HG03108 (cell line): ENCODE data around the gene F12.
"Not testable (repeated sequence)": the region's sequence is repeated elsewhere in the genome, so short reads cannot be mapped to it uniquely, and the experiment has no call there.

Experiments used
- ATAC-seq: cut with Tn5 transposase; IDR thresholded peaks from one replicate; pipeline ENCODE4 v1.9.1; 2021; ENCODE audit warnings: moderate library complexity; ENCODE audit not compliant: unreplicated experiment

The F12 gene

GRCh38 chr5:177432839-177433657 is 23.7 kb upstream of the F12 start:
- no peak for ATAC-seq

- no peak for ATAC-seq
Measured at GRCh38 chr5:177432143-177432838, 22.9 kb upstream of the F12 start.

GRCh38 chr5:177431317-177432142 is 22.2 kb upstream of the F12 start:
- peak; percentile 44 for ATAC-seq

DNA sequence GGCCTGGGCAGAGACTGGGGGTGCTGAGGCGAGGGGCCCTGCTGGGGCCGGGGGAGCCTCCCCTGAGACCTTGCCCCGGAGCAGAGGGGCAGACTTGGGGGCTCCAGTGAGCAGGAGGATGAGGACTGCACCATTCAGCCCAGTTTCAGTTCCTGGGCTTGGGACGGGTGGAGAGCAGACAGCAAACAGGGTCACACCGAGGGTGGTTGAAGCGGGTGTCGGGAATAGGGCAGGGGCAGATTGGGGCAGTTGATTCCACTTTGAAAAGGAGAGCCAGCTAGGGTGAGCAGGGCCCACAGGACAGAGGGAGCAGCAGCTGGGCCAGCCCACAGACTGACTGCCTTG is 21.6 kb upstream of the F12 start:
- no peak for ATAC-seq

DNA sequence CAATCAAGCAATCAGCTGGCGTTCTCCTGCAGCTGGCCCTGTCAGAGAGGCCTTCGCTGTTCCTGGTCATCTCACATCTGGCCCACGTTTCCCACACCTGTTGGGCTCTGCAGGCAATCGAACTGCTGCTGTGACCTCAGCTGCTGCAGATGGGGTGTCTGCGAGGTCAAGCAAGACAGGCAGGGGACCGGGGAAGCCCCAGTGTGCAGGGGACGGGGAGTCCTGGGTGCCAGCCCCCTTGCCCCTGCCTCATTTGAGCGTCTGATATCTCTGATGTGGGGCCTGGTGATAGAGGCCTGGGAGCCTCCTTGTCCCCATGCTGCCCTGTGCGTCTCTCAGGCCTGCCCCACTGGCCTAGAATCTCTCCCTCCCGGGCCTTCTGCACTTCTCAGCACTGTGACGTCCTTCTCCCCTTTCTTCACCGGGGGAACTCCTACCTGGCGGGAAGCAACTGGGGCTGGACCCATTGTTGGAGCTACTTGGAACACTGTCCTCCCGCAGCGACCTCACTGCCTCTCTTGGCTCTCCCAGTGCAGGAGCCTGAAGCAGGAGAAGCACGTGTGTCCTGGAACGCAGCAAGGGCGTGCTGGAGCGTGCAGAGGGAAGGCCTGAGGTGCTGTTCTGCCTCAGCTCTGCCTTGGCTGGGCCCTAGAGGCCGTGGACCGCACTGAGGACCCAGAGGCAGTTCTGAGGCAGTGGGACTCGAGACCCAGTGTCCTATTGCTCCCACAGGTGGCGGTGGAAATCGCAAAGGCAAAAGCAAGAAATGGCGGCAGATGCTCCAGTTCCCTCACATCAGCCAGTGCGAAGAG is 21.0 kb upstream of the F12 start:
- ATAC-seq = no peak

GRCh38 chr5:177429248-177430040 is 20.1 kb upstream of the F12 start:
- no peak for ATAC-seq

DNA sequence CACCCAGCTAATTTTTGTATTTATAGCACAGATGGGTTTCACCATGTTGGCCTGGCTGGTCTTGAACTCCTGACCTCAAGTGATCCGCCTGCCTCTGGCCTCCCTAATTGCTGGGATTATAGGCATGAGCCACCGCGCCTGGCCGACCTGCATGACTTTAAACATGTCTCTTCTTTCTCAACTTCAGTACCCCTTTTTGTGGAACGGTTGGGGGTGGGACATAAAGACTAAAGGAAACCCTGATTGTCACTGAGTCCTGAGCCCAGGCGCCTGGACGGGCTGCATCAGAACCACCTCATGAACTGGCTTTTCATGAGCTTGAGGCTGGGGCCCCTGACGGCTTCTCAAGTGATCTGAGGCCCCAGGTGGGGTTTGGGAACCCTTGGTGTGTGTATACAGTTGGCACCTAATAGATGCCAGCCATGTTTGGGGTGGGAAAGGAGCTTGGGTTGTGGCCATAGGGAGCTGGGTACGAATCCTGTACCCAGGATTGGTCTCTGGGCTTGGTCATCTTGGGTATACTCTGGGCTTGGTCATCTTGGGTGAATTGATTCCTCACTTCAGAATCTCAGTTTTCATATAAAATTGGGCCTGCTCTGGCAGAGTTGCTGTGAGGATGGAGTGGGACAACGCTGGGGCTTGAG is 19.3 kb upstream of the F12 start:
- ATAC-seq = no peak

GRCh38 chr5:177427919-177428573 is 18.7 kb upstream of the F12 start:
- ATAC-seq = no peak

- no peak for ATAC-seq
Measured at GRCh38 chr5:177427211-177427822, 18.0 kb upstream of the F12 start.

DNA sequence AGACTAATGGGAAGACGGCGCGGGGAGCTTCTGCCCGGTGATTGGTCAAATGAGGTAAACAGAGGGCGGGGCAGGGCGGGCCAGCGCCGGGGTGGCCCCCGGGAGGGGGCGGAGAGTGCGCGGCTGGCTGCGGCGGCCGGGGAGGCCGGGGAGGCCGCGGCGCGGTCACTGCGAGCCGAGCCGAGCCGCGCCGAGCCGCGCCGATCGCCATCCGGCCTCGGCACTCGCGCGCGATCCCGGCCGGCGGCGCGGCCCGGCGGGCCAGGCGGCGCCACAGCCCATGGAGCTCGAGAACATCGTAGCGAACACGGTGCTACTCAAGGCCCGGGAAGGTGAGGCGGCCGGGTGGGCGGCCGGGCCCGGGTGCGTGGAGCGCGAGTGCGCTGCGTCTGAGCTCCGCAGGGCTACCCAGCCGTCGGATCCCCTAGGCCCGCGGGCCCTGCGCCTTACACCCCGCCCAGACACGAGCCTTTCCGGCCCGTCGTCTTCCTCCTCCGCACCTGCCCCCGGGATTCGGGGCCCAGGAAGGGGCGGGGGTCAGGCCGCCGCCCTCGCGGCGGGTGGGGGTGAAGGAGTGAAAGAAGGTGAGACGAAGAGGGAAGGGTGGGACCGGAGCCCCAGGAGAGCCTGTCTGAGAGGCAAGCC is 17.3 kb upstream of the F12 start, which contains the start of gene GRK6:
TSS of gene GRK6 (plus strand) at position 111 of the 645 bp plus-strand sequence. CDS start at position 281, 170 bp downstream.
- peak; percentile 3 for ATAC-seq

DNA sequence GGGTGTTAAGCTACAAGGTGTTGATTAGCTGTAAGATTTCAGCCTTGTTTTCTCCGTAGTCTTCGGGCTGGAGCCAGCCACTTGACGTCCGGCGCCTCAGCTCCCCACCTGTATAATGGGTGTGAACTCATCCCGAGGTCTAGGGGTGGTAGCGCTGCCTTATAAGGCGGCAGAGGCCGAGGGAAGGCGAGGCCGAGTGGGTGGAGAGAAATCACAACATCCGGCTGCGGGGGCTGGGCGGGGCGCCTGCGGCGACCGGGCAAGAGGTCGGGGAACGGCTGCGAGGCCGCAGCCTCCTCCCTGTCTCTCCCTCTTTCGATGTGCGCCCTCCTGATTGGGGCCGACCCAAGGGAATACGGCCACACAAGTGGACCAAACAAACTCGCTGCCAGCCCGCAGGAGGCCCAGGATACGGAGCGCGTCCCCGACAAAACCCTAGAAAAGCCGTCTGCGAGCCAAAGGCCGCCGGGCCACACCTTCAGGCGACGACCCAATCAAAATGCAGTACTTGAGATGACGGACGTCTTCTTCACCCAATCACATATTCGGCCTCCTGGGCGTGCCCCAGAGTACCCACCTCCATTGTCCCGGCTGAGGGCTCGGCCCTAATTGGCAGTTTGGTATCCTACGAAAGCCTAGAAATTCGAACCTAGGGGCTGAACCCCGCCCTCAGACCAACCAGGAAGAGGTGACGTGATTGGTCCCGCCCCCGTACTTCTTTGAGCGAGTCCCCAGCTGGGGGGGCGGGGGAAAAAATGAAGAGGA is 16.6 kb upstream of the F12 start:
- ATAC-seq = peak; percentile 75

DNA sequence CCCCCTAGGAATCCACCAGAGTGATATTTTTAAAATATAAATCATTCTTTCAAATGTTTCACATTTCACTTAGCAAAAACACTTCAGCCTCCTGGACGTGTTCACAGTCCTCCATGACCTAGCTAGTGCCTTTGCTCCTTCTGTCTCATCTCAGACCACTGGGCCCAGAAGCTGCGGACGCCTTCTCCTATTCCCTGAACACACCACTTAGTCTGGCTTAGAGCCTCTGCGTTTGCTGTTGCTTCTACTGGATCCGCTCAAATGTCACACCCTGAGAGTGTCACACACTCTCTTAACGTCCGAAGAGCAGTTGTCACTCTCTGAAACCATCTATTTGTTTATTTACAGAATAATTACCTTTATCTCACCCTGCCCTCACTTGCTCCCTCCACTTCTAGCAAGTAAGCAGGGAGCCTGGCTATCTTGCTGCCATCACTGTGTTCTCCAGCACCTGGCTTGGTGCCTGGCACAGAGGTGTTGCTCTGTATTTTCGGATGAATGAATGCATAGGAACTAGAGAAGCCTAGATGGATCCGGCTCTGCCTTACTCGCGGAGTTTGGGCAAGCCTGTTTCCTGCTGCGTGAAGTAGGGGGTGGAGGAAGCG is 15.9 kb upstream of the F12 start:
- no peak for ATAC-seq

DNA sequence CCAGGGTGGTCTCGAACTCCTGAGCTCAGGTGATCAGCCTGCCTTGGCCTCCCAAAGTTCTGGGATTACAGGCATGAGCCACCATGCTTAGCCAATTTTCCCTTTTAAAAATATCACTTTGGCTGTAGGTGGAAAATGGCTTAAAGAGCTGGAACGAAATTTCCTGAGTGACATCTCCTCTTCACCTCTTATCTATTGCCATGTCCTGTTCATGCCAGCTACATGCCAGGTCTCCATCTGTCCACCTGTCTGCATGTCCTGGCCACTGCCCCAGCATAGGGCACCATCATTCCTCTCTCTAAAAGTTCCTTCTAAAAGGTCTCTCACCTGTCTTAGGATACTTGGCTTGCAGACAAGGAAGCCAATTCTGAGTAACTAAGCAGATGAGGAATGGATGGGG is 14.3 kb upstream of the F12 start:
- ATAC-seq = no peak

DNA sequence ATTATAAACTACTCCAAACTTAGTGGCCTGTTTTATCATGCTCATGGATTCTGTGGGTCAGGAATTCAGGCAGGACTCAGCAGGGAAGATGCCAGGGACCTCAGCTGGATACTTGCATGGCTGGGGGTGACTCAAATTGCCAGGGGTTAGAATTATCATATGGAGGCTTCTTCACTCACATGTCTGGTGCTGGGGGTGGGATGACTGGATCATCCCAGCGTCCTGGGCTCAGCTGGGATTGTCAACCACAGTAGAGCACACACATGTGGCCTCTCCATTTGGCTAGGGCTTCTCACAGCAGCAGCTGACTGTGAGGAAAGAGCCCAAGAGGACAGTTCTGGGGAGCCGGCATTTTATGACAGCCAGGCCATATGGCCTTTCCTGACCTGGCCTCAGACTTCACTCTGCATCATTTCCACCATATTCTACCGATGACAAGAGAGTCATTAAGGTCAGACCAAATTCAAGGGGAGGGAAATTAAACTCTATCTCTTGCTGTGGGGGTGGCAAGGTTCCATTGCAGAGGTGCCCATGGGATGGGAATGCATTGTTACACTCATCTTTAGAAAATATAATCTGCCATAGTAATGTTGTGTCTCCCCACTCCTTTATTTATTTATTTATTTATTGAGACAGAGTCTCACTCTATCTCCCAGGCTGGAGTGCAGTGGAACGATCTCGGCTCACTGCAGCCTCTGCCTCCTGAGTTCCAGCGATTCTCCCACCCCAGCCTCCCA is 11.9 kb upstream of the F12 start:
- ATAC-seq = no peak

- not testable (repeated sequence) for ATAC-seq
Measured at GRCh38 chr5:177420472-177420871, 11.1 kb upstream of the F12 start.

DNA sequence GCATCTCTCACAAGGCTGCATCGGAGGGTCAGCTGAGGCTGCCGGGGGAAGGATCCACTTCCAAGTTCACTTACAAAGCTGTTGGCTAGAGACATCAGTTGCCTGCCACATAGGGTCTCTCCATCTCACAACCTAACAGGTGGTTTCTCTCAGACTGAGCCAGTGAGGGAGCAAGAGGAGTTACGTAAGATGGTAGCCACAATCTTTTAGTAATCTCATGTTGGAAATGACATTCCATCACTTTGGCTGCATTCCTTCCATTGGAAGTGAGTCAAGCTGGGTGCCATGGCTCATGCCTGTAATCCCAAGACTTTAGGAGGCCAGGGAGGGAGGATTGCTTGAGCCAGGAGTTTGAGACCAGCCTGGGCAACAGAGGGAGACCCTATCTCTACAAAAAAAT is 9.7 kb upstream of the F12 start:
- ATAC-seq = no peak
